HG02759 (cell line): ENCODE measurements around the gene DRG2.
A peak's percentile ranks its signal among the peaks of the same experiment; 100 is the strongest.

ENCODE experiments used
- ATAC-seq: cut with Tn5 transposase; IDR thresholded peaks from one replicate; pipeline ENCODE4 v1.9.1; 2021; ENCODE audit warnings: mild to moderate bottlenecking, moderate library complexity; ENCODE audit not compliant: unreplicated experiment

The DRG2 gene, protein sequence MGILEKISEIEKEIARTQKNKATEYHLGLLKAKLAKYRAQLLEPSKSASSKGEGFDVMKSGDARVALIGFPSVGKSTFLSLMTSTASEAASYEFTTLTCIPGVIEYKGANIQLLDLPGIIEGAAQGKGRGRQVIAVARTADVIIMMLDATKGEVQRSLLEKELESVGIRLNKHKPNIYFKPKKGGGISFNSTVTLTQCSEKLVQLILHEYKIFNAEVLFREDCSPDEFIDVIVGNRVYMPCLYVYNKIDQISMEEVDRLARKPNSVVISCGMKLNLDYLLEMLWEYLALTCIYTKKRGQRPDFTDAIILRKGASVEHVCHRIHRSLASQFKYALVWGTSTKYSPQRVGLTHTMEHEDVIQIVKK

DNA sequence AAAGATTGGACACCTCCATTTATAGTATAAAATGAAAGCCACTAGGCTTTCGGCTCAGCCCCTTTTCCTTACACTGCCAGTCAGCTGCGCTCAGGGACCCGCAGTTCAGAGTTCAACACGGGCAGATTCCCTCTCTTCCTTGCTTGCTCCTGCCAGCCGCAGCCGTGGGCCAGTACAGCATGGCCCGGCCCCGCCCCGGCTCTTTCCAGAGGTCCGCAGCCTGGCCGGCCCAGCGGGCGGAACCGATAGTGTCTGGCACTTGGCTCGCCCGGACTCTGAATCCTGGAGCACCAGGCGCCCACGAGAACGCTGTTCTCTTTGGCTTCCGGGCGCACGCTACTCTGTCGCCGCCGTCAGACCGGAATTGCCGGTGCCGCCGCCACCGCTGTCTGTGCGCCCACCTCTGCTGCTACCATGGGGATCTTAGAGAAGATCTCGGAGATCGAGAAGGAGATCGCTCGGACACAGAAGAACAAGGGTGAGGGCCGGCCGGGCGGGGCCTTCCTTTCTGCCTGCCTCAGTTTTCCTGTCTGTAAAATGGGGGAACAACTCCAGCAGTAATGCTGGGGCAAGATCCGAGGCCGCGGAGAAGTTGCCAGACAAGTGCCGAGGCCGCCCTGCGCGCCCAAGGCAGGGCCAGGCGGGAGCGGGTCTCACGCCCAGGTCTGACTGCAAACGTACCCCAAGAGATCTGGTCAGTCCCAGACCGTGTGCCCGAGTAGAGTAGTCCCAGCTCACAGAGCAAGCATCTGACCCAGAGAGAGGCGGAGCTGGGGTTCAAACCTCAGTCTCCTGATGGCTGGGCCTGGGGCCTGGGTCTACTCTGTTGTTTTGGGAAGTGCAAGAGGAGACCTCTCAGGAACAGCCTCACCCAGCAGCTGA, at the start of gene DRG2:
Gene DRG2 (plus strand): TSS at position 339 of the 882 bp plus-strand sequence. CDS start 76 bp downstream, at position 415.
- peak; percentile 91 for ATAC-seq

DNA sequence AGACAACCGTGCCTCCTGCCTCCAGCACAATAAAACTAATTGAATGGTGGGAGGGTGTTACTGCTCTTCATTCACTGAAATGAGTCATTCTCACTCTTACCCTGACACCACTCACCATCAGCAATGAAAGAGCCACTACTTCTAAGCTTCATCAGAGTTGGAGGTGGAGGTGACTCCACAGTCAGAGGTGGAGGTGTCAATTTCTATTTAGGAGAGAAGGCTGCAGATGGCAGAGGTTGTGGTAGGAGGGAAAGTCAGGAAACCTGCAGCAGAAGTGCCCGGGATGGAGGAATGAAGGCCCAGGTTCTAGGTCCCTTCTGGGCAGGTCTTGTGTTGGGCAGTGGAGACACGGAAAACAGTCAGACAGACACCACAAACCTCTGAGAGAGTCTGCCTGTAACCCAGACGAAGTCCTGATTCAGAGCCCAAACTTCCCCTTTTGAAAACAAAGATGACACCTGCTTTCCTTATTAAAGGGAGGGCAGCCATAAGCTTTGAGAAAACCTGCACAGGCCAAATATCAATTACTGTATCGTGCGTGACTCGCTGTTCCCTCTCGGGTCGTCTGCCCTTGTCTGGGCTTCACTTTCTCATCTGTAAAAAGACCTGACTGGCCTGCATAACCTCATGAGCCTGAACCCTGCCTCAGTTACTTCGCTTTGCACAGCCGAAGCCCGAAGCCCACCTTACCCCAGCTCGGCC, 49.4 kb upstream of the DRG2 start:
- no peak for ATAC-seq

DNA sequence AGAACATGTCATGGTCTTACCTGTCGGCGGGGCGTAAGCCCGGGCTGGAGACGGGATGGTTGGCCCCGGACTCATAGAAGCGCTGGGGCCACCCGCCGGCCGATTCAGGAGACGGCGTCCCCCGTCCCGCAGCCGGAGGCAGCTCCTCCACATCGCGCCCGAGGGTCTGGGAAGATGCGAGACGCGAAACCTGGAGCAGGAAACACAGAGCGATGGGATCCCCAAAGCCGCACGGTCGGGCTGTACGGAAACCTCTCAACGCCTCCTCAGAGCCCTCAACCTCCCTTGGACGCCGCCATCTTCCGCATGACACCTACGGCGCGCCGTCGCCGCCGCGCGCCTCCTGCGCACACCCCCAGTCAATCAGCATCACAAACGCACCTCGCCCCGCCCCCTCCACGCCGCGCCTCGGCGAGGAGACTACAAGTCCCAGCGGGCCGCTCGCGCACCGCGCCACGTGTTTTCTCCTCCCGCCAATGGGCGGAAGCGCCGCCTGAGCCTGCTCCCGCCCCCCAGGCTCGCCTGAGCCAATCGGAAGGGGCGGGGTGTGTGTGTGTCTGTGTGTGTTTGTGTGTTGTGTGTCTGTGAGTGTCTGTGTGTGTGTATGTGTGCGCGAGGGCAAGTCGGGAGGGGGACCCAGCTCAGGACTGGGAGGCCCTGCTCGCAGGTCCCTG, 48.8 kb upstream of the DRG2 start, which contains the start of the genes ATPAF2 and GID4:
Gene ATPAF2 (minus strand): TSS at position 308 of the 674 bp plus-strand sequence. CDS start 155 bp downstream, at position 153.
Gene GID4 (plus strand): TSS at position 548 of the 674 bp plus-strand sequence. CDS start 57 bp downstream, at position 605.
- ATAC-seq, result peak; percentile 93

DNA sequence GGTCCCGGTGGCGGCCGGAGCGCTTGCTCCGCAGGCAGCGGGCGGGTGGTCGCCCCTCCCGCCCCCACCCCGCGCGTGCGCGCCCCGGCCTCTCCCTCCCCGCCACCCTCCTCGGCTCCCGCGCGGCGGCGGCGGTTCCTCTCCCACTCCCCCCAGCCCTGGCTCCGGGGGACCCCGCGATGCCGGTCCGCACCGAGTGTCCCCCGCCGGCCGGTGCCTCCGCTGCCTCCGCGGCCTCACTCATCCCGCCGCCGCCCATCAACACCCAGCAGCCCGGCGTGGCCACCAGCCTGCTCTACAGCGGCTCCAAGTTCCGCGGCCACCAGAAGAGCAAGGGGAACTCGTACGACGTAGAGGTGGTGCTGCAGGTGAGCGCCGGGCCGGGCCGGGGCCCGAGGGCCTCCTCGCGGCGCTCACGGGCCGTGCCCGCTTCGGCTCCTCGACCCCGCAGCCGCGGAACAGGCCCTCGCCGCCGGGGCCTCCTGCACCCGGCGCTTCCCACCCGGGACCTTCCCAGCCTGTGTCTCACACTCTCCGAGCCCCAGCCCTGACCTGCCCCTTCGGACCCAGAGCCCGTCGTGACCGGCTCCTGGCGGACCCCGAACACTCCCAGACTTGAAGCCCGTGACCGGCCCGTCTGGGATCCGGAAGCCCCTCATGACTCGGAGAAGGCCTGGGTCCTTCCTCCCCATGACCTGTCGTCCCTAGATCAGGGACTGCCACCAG, 48.0 kb upstream of the DRG2 start:
- ATAC-seq, result peak; percentile 35

DNA sequence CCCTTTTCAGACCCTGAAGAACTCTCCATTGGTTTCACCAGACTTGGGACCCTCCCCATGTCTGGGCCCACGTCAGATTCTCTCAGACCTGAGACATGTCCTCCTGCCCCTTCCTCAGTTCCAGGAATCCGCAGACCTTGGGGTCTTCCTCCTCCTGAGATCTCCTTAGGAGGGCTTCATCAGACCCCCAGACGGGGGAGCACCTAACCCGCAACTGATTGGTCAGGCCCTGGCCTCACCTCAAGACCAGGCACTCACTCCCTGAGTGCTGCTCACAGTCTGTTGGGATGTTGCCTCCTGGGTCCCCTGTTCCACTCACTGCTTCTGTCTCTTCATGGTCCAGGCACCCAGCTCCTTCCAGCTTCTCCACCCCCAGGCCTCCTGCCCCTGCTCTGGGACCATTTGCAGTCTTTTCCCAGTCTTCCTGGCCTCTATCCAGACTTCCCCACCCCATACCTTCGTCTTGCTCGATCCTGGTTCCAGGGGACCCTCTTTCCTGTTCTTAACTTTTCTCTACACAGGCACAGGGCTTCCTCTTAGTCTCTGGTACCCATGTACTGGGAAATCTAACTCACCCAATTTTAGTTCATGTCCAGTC, 47.4 kb upstream of the DRG2 start:
- no peak for ATAC-seq

DNA sequence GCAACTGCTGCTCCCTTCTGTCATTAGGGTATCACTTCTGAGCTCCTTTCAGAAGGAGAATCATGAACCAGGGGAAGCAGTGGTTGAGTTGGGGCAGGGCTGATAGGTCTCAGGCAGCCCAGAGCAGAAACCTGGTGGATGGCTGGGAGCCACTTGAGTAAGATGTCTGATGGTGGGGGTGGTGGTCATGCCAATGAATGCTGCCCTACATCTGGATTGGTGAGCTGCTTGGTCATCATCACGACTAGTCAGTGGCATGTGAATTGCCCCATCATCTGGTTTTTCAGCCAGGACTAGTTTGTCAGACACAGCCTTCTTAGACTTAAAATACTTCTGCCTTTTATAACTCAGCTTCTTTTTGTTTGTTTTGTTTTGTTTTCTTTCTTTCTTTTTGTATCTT, 46.0 kb upstream of the DRG2 start:
- ATAC-seq, result no peak

DNA sequence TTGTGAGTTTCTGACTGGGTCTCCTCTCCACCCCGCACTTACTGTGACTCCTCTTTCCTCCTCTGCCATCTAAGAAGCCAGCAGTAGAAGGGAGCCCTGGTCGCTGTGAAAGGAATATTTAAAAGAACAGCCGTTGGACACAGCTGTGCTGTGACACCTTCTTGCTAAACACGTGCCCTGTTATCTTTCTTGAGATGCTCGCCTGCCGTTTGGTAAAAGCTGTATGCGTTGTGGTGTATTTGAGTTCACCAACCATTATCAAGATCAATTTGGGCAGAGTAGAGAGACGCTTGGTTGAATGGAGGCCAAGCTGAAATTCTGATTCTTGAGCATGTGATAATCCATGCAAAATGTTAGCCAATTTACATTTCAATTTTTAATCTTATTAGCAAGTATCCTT, 44.8 kb upstream of the DRG2 start:
- no peak for ATAC-seq

DNA sequence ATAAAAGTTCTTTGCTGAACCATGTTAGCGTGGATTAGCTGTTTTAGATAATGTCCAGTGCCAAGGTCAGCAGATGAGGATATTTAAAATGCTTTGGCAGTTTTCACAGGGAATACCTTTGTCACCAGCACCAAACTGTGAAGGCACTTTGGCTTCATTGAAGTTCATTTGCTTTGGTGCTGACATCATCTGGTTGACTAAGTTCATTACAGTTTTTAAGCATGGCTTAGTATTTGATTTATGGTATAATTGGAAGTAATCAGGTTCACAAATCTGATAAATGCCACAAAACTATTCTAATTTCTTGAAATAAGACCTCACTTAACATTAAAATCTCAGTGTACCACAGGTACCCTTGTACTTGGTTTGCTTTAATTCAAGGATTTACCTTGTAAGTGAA, 44.3 kb upstream of the DRG2 start:
- ATAC-seq, result no peak

DNA sequence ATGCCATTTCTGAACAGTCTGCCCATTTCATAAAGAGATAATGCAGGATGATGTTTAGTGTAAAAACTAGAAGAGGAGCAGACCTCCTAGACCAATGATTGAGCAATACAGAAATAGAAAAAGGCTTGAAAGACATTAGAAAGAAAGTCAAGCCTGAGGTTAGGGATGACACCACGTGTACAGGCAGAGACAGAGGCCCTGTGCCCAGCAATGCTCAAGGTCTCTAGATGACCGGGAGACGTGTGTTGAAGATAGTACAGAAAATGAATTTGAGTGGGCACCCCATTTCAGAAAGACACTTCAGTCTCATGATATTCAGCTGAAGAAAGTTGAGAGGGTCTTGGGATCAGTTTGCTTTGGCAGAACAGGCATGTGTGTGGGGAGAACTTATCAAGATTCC, 43.1 kb upstream of the DRG2 start:
- no peak for ATAC-seq

DNA sequence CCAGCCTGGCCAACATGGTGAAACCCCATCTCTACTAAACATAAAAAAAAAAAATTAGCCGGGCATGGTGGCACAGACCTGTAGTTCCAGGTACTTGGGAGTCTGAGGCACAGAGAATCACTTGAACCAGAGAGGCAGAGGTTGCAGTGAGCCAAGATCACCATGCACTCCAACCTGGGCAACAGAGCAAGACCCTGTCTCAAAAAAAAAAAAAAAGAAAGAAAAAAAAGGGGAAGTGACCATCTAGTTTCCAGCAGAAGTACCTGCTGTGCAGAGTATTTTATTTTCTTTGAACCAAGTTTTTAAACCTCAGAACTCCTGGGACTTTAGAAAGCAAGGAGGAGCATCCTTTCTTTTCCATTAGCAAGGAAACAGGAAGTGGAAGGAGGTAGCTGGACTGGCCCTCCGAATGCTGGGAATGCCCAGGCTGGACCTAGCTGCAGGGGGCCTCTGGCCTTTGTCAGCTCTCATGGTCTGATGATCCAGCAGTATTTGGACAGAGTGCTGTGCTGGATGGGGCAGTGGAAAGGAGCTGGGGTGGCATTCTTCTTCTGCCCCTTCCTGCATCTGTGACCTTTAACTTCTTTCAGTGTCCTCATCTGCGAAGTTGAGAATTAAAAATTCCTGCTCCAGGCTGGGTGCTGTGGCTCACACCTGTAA, 41.9 kb upstream of the DRG2 start:
- no peak for ATAC-seq

DNA sequence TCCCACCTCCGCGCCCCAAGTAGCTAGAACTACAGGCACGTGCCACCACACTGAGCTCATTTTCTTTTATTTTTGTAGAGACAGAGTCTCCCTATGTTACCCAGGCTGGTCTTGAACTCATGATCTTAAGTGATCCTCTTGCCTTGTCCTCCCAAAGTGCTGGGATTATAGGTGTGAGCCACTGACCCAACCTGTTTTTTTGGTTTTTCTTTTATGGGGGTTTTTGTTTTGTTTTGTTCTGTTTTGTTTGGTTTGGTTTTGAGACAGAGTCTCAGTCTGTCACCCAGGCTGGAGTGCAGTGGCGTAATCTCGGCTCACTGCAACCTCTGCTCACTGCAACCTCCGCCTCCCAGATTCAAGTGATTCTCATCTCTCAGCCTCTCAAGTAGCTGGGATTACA, 32.2 kb upstream of the DRG2 start:
- no peak for ATAC-seq

DNA sequence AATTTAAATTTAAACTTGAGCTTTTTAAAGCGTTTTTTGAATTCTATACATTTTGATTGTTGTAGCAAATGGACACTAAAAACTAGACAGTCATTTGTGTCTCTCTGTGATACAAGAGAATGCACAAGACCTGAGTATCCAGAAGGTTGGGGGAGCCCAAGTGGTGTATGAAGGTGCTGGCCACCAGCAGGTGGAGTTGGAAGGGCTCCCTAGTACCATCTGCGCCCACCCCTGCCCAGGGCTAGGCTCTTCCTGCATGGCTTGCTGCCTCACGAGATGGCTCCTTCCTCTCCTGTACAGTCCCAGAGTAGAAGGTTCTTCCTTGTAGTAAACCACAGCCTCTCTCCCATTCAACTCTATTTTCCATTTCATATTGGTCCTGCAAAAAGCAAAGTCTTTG, 31.5 kb upstream of the DRG2 start:
- no peak for ATAC-seq

DNA sequence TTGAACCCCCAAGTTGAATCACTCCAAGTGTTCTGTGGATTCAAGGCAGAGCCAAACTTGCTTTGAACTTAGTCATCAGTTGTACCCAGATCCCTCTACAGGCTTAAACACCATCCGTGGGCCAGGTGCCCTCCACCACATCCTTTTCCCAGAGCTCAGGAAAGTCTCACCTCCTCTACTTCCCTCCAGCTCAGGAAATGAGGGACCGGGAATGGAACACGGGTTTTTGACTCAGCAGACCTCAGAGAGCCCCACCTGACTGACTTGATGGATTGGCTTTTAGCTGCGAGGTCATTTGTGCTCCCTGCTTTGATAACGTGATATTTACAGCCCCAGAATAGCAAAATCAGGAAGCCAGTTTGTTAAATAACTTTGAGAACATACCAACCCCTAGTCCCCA, 28.5 kb upstream of the DRG2 start:
- ATAC-seq, result no peak

DNA sequence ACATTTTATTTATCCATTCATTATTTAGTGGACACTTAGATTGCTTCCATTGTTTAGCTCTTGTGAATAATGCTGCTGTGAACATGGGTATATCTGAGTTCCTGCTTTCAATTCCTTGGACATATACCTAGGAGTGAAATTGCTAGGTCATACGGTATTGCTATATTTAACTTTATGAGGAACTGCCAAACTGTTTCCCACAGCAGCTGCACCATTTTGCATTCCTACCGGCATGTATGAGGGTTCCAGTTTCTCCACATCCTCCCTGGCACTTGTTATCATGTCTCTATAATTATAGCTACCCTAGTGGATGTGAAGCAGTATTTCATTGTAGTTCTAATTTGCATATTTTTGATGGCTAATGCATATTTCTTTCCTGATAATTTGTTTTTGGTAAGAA, 23.7 kb upstream of the DRG2 start:
- no peak for ATAC-seq

DNA sequence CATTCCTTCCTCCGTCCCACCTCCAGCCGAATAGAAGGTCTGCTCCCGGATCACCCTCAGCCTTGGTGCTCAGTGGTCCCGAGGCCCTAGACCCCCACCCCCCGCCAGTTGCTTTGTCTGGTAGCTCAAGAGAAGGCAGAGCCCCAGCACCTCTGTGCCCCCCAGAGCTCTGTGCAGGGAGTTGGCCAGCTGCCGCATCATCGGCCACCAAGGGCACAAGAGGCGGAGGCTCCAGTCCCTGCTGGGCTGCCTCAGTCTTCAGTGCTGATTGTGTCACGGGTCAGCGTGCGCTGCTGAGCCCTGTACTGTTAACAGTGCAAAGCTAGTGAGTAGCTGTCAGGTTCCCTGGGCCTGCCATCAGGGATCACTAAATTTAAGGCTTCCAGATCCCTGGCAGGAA, 22.2 kb upstream of the DRG2 start:
- ATAC-seq, result no peak

DNA sequence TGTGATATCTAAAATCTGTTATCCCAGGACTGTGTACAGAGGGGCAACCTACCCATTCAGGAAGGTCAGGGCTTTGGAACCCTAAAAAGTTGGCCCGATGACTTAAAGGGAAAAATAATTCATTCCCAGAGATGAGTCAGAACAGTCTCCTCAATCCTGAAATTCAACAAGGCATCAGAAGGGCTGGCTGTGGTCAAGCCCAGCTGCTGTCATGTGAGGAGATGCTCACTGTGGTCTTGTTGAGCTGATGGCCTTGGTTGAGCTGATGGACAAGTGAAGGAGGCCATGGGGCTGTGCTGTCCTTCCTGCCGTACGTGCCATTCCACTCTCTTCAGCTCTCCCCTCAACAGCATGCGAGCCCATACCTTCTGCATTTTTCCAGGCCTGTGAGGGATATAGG, 20.9 kb upstream of the DRG2 start:
- ATAC-seq, result no peak

DNA sequence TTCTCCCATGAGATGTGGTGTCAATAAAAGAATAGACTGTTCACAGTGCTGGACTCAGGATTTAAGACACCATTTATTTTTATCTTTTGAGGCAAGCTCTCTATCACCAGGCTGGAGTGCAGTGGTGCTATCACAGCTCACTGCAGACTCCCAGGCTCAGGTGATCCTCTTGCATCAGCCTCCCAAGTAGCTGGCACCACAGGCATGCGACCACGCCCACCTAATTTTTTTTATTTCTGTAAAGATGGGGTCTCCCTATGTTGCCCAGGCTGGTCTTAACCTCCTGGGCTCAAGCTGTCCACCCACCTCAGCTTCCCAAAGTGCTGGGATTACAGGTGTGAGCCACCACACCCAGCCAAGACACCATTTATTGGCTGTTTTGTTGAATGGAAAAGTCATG, 18.6 kb upstream of the DRG2 start:
- no peak for ATAC-seq

DNA sequence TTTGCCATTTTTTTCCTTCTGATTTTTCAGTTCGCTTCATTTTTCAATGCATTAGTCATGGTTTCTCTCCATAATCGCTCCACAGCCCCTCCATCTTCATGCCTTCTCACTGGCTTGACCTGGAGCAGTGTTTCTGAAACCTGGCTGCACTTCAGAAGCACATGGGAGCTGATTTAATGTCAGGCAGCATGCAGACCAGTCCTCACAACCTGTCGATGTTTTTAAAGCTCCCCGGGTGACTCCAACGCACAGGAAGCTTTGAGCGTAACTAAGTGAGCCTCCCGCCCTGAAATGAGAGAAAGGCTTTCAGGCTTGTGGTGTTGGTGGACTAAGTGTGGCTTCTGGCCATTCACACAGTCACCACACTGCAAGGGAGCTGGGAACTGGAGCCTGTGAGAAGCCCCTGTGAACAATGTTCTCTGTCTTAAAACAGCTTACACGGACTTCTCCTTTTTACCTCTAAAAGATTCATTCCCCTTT, 16.8 kb upstream of the DRG2 start:
- ATAC-seq, result no peak

DNA sequence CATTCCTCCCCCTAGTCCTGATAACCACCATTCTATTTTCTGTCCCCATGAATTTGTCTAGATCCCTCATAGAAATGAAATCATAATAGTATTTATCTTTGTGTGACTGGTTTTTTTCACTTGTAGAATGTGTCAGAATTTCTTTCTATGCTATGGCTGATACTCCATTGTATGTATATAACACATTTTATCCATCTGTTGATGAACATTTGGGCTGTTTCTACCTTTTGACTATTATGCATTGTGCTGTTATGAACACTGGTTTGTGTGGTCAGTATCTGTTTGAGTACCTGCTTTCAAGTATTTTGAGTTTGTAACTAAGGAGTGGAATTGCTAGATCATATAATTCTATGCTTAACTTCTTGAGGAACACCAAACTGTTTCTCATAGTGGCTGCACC, 16.0 kb upstream of the DRG2 start:
- no peak for ATAC-seq
